HG02623 (cell line): Measurements from ENCODE around the gene SNAPC1.
A peak's percentile ranks its signal among the peaks of the same experiment; 100 is the strongest.
"Not testable (repeated sequence)": the region's sequence is repeated elsewhere in the genome, so short reads cannot be mapped to it uniquely, and the experiment has no call there.

Experiments
- ATAC-seq: cut with Tn5 transposase; IDR thresholded peaks from one replicate; pipeline ENCODE4 v1.9.1; 2021; ENCODE audit warnings: moderate library complexity; ENCODE audit not compliant: unreplicated experiment

Gene SNAPC1

GRCh38 chr14:61761959-61762786, at the start of gene SNAPC1:
Gene SNAPC1, plus strand, starts transcription at chr14:61762420. Its CDS starts 41 bp downstream, at chr14:61762461.
- peak; percentile 99 for ATAC-seq

GRCh38 chr14:61713724-61714437, 48.3 kb upstream of the SNAPC1 start:
- no peak for ATAC-seq

- ATAC-seq = no peak
Observed at GRCh38 chr14:61716956-61717355, 45.3 kb upstream of the SNAPC1 start.

GRCh38 chr14:61718039-61718438, 44.2 kb upstream of the SNAPC1 start:
- ATAC-seq = no peak

GRCh38 chr14:61719344-61720293, 42.6 kb upstream of the SNAPC1 start:
- no peak for ATAC-seq

GRCh38 chr14:61720294-61720661, 41.9 kb upstream of the SNAPC1 start:
- no peak for ATAC-seq

- no peak for ATAC-seq
Observed at GRCh38 chr14:61720741-61721140, 41.5 kb upstream of the SNAPC1 start.

- no peak for ATAC-seq
Observed at GRCh38 chr14:61724133-61724532, 38.1 kb upstream of the SNAPC1 start.

GRCh38 chr14:61726778-61727658, 35.2 kb upstream of the SNAPC1 start:
- no peak for ATAC-seq

GRCh38 chr14:61730756-61731373, 31.4 kb upstream of the SNAPC1 start:
- no peak for ATAC-seq

GRCh38 chr14:61733972-61734371, 28.2 kb upstream of the SNAPC1 start:
- ATAC-seq = no peak

- ATAC-seq = no peak
Observed at GRCh38 chr14:61736751-61737150, 25.5 kb upstream of the SNAPC1 start.

- no peak for ATAC-seq
Observed at GRCh38 chr14:61737915-61738314, 24.3 kb upstream of the SNAPC1 start.

GRCh38 chr14:61739133-61739532, 23.1 kb upstream of the SNAPC1 start:
- no peak for ATAC-seq

GRCh38 chr14:61742371-61742770, 19.8 kb upstream of the SNAPC1 start:
- no peak for ATAC-seq

- ATAC-seq = no peak
Observed at GRCh38 chr14:61744238-61744637, 18.0 kb upstream of the SNAPC1 start.

GRCh38 chr14:61746346-61746745, 15.9 kb upstream of the SNAPC1 start:
- ATAC-seq = not testable (repeated sequence)

- ATAC-seq = no peak
Observed at GRCh38 chr14:61746881-61747280, 15.3 kb upstream of the SNAPC1 start.

GRCh38 chr14:61747342-61747741, 14.9 kb upstream of the SNAPC1 start:
- ATAC-seq = no peak

- ATAC-seq = no peak
Observed at GRCh38 chr14:61749264-61749663, 13.0 kb upstream of the SNAPC1 start.
